ENCODE measurements around the gene RCOR1. TPM values are rescaled to one million over a fixed set of nuclear protein-coding genes. Genes with fewer than 3 reads are reported as not detected.

The RCOR1 gene
- polyA plus RNA-seq, 4 donors: 37.5 to 42.2 (median 40.7) TPM

GRCh38 chr14:102768223-102769048, 176.0 kb downstream of the RCOR1 start:
- DNase-seq (ENCODE audit: low read depth in 4 of 4, low spot score in 3 of 4): no peak

- DNase-seq (ENCODE audit: low read depth in 4 of 4, low spot score in 3 of 4): no peak
Measured at GRCh38 chr14:102769049-102769327, 176.5 kb downstream of the RCOR1 start.

DNA sequence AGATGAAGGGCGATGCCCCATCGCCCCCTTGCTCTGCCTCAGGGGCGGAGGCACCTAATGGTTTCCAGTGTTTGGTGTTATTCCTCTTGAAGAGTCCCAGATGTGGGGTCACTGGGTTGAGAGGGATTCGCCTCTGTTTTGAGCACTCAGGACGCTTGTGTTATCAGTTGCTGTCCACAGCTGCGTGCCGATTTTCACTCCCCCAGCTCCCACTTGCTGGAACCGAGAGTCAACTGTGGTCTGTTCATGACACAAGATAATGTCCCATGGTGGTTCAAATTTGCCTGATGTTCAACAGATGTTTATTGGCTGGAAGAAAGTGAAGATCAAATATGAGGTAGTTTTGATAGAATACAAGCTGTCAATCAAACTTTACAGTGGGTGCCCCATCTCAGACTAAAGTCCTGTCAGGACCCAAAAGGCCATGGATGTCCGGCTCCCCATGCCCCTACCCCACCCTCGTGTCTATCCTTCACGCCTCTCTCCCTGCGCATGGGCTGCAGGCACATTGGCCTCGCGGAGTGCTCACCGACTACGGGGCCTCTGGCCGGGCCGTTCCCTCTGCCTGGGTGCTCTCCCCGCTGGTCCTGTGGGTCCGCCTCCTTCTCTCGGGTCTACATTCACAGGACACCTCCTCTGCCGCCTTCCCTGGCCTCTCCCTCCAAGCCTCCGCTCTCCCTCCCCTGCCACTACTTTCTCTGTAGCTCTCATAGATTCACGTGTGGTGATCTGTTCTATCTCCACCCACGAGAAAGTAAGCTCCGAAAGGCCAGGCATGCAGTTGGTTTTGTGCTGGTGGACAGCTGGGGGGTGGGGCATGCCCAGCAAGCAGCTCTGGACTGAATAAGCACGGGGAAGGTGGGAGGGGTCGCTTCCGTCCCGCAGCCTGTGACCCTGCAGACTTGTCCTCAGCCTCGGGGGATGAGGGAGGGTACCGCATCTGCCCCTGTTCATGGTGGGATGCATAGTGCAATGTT, 178.0 kb downstream of the RCOR1 start:
- DNase-seq (ENCODE audit: low read depth in 4 of 4, low spot score in 3 of 4): no peak

GRCh38 chr14:102771144-102771543, 178.7 kb downstream of the RCOR1 start:
- no peak for DNase-seq (ENCODE audit: low read depth in 4 of 4, low spot score in 3 of 4)

- no peak for DNase-seq (ENCODE audit: low read depth in 4 of 4, low spot score in 3 of 4)
Measured at GRCh38 chr14:102772781-102773570, 180.5 kb downstream of the RCOR1 start.

GRCh38 chr14:102774391-102775153, 182.1 kb downstream of the RCOR1 start:
- peak in 3 of 4 donors; percentile 64 to 73 (median 67) for DNase-seq (ENCODE audit: low read depth in 4 of 4, low spot score in 3 of 4)

DNA sequence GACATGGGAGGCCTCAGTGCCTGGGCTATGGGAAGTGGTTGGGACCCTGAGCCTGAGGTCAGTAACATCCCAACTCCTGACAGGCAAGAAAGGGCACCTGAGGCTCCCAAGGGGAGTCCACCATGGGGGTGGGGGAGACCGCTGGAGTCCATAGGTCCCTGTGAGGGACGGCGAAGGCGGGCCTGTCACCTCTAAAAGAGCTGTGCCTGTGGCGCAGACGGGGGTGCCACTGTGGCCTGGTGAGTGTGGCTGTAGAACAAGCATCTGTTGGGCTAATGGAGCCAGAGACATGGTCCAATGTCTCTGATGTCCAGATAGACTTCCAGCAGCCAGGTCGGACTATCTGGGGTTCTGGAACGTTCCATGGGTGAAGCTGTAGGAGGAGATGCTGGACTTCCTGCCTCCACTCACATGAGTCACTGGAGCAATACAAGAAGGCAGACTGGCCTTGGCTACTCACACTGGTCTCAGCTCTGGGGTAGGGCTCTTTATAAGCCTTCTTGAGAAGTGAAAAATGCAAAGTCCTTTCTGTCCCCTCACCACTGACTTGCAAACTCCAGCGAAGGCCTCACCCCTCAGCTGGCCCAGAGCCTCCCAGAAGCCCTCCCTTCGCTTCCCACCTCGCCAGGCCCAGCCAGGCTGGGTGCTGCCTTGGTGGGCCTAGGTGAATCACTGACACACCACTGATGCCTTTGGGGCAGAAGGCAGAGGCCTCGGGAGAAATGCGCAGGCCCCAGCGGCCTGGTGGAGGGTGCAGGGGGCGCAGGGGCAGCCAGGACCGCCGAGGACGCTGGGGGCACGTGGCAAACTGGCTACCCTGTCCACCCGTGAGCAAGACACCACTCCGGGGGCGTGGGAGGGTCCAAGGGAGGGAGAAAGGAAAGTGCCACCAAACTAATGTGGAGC, 183.7 kb downstream of the RCOR1 start:
- no peak for DNase-seq (ENCODE audit: low read depth in 4 of 4, low spot score in 3 of 4)

DNA sequence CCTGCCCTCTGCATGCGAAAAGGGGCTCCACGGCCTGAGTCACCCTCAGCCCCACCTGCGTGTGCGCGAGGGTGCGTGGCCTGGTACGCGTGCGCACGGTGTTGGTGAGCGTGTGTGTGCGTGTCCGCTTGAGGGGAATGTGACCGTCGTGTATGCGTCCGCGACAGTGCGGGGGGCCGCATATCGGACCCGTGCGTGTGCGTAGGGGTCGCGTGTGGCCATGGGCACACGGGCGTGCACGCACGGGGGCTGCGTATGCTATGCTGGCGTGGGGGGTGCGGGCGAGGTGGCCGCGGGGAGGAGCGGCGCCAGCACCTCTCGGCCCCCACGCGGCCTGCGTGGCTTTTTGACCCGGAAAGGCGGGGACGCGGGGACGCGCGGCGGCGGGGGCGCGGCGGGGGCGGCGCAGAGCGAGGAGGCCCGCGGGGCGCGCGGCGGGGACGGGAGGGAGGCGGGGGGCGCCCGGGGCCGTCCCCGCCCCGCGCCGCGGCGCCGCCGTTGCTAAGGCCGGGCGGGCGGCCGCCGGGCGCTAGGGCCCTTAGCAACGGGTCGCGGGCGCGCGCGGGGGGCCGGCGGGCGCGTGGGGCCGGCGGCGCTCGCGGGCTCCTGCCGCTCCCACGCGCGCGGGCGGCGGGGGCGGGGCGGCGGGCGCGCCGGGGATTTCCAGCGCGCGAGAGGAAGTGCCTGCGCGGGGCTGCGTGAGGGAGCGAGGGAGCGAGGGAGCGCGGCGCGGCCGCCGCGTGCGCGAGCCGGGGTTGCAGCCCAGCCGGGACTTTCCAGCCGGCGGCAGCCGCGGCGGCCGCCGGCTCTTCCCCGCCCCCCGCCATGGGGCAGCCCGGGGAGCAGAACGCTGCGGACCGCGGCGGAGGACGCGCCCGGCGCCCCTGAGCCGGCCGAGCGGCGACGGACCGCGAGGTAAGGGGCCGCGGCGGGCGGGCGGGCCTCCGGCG, 184.6 kb downstream of the RCOR1 start, which contains the start of gene TRAF3:
TRAF3 (plus strand) TSS at position 689 of the 950 bp plus-strand sequence. CDS start 92,753 bp downstream, outside the sequence.
- DNase-seq (ENCODE audit: low read depth in 4 of 4, low spot score in 3 of 4): no peak

DNA sequence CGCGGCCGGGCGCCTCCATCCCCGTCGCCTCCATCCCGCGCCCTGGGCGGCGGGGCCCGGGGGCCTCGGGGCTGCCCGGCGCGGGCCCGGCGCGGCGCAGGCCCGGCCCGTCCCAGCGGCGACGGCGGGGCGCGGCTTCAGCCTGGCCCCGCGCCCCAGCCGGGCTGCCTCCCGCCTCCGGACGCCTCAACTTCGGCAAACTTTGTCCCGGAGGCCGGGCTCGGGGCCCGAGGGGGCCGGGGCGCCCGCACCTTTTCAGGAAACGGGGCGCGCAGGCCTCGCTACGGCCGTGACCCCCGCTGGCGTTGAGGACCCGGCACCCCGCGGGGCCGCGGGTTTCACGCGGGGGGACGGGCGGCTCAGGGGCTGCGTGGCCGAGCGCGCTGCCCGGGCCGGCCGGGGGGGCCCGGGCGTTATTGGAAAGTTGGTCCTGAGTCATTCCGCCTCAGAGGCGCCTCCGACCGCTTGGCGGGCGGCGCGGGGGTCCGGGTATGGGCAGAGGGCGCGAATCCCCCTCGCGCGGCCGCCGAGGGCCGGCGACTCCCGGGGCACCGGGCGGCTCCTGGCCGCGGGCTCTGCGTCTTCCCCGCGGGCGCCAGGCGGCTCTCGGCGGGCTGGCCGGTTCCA, 185.4 kb downstream of the RCOR1 start:
- no peak for DNase-seq (ENCODE audit: low read depth in 4 of 4, low spot score in 3 of 4)

DNA sequence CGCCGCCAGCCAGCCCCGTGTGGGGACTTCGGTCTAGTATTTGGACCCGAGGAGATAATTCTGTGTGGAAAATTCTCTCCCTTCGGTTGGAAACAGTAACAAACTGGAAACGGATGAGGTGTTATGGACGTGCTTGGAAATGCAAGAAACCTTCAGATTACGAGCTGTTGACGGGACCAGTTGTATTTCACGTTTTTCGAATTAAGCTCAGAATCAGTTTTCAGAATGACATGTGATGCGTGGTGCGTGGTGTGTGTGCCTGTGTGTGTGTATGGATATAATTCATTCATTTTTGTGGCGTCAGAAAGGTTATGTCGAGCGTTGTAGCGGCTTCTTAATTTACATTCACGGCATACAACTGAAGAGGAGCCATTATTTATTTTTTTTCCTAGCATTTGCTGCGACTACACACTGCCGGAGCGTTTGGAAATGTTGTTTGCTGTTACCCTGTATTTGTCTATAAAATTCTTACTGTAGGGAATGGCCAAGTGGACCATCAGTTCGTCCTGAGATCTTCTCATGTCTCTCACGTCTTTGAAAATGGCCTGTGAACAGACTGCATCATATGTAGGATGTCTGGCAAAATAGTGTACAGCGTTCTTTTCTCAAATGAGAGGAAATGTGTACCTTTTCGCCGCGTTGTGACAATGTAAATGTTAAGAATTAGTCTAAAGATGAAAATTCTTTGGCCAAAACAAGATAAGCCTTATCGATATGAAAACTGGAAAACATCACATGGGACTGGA, 186.1 kb downstream of the RCOR1 start:
- DNase-seq (ENCODE audit: low read depth in 4 of 4, low spot score in 3 of 4): no peak

GRCh38 chr14:102779084-102779462, 186.6 kb downstream of the RCOR1 start:
- DNase-seq (ENCODE audit: low read depth in 4 of 4, low spot score in 3 of 4): no peak

GRCh38 chr14:102779574-102780315, 187.3 kb downstream of the RCOR1 start:
- no peak for DNase-seq (ENCODE audit: low read depth in 4 of 4, low spot score in 3 of 4)

All from left renal pelvis (tissue), 4 donors.